ENCODE measurements around the gene JPH2.
"Not testable (repeated sequence)": the region's sequence is repeated elsewhere in the genome, so short reads cannot be mapped to it uniquely, and the experiment has no call there.

Gene JPH2

DNA sequence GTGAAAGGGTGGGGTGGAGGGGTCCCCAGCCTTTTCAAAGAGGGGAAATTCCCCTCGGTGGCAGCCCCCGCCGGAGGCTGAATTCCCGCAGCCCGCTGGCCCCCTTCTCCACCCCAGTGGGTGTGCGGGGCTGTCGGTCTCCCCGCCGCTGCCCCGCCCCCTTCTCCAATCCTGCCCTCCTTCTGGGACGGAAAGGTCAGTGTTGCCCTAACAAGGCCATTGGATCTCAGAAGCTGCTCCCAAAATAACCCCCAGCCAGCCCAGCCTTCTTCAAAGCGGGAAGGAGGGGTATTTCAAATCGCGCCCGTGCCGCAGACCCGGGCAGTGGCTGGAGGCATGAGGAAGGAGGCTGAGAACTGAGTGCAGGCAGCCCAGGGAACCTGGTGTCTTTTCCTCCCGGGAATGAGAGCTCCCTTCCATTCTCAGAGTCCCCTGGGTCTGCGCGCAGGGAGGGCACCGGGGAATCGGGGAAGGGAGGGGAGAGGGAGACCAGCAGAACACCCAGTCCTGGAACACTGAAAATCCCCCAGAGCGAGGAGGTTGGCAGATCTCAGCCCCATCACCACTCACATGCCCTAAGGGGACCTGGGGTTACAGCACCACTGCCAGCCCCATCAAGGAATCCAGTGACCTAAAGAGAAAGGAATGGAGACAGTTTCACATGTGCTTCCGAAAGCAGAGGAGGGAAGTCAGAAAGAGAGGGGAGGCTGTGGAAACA is at the start of gene JPH2:
Gene JPH2, minus strand, starts transcription at position 135 of the 718 bp plus-strand sequence. CDS start 483 bp downstream, outside the sequence.
- Mint-ChIP-seq H3K4me1 (peaks cover 20% of the 10 kb centered on the region), H3K9me3 (no peaks in the 10 kb centered on the region), H3K4me3 (peak within 1 kb of the TSS in 1 of 2 donors; percentile 73), H3K27ac (no peak within 1 kb of the TSS), H3K27me3 (peaks cover 65% of the 10 kb centered on the region)
- no peak for DNase-seq
- peak; percentile 33 for ATAC-seq

DNA sequence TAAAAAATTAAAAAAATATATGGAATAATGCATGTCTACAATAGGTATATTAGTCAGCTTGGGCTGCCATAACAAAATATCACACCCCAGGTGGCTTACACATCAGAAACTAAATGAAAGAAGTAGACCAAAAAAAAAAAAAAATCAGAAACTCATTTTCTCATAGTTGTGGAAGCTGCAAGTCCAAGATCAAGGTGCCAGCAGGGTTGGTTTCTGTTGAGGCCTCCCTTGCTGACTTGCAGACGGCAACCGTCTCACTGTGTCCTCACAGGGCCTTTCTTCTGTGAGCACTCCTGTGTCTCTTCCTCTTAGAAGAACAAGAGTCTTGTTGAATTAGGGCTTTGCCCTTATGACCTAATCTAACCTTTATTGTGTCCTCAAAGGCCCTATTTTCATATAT is 48.7 kb upstream of the JPH2 start:
- H3K4me1 Mint-ChIP-seq: peaks cover 10% of the 10 kb centered on the region
- no peak for ATAC-seq
- no peak overlapping the region for H3K27ac Mint-ChIP-seq
- no peaks in the 10 kb centered on the region for H3K9me3 Mint-ChIP-seq
- H3K4me3 Mint-ChIP-seq: no peak overlapping the region
- no peak for DNase-seq
- H3K27me3 Mint-ChIP-seq: no peaks in the 10 kb centered on the region

DNA sequence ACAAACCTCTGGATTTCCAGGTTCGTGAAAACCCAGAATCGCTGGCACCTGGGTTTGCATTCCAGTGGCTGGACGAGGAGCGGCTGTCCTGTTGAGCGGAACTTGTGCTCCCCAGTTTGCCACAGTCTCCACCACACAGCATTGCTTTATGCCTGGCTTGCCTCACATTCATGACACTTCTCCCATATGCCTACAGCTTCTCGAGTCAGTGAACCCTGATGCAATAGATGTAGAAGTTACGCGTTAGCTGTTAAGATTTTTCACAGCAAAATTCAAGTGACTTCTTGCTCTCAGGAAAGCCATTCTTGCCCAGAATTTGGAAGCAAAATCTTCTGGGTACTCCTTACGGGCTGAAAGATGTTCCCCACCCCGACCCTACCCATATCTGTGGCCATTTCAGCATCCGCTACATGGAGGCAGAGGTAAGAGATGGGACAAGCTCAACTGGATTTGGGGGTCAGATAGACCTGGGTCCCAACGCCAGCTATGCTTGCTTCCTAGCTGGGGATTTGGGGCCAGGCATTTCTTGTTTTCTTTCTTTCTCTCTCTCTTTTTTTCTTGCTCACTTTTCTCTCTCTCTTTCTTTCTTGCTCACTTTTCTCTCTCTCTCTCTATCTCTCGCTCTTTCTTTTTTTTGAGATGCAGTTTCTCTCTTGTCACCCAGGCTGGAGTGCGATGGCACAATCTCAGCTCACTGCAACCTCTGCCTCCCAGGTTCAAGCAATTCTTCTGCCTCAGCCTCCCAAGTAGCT is 47.8 kb upstream of the JPH2 start:
- Mint-ChIP-seq H3K4me3 (no peak overlapping the region), H3K9me3 (no peaks in the 10 kb centered on the region), H3K4me1 (peaks cover 10% of the 10 kb centered on the region), H3K27ac (peak overlapping the region in 1 of 2 donors; percentile 69), H3K27me3 (no peaks in the 10 kb centered on the region)
- no peak for ATAC-seq
- DNase-seq: no peak

DNA sequence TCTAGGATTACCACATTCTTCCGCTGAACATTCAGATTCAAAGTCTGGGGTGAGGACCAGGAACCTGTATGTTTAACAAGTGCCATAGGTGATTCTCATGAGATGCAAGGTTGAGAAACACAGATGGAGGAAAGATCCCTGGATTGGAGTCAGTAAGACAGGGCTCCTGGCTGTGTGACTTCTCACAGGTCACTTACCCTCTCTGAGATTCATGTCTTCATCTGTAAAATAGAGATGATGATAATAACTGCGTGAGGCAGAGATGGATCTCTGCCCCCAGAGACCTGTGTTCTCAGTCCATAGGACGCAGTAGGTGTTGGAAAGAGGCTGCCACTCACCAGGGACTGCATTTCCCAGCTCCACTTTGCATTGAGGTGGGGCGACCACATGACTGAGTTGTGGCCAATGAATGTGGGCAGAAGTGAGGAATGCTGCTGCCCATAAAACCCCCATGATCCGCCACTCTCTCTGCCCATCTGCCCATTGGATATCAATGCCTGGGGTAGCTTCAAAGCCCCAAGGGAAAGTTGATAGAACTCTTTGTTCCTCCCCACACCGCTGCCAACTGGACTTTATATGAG is 46.5 kb upstream of the JPH2 start:
- no peak for DNase-seq
- no peak overlapping the region for H3K27ac Mint-ChIP-seq
- no peaks in the 10 kb centered on the region for H3K9me3 Mint-ChIP-seq
- H3K27me3 Mint-ChIP-seq: no peaks in the 10 kb centered on the region
- ATAC-seq: no peak
- H3K4me1 Mint-ChIP-seq: peaks cover 10% of the 10 kb centered on the region
- no peak overlapping the region for H3K4me3 Mint-ChIP-seq

DNA sequence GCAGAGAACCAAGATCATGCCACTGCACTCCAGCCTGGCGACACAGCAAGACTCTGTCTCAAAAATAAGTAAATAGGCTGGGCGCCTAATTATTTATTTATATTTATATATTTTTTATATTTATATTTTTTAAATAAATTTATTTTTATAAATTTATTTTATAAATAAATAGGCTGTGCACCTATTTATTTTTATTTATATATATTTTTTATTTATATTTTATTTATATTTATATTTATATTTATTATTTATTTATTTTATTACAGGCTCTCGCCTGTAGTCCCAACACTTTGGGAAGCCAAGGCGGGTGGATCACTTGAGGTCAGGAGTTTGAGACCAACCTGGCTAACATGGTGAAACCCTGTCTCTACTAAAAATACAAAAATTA is 45.5 kb upstream of the JPH2 start:
- H3K4me3 Mint-ChIP-seq, H3K27me3 Mint-ChIP-seq, DNase-seq, H3K27ac Mint-ChIP-seq, H3K9me3 Mint-ChIP-seq, ATAC-seq: not testable (repeated sequence)
- peaks cover 10% of the 10 kb centered on the region for H3K4me1 Mint-ChIP-seq

DNA sequence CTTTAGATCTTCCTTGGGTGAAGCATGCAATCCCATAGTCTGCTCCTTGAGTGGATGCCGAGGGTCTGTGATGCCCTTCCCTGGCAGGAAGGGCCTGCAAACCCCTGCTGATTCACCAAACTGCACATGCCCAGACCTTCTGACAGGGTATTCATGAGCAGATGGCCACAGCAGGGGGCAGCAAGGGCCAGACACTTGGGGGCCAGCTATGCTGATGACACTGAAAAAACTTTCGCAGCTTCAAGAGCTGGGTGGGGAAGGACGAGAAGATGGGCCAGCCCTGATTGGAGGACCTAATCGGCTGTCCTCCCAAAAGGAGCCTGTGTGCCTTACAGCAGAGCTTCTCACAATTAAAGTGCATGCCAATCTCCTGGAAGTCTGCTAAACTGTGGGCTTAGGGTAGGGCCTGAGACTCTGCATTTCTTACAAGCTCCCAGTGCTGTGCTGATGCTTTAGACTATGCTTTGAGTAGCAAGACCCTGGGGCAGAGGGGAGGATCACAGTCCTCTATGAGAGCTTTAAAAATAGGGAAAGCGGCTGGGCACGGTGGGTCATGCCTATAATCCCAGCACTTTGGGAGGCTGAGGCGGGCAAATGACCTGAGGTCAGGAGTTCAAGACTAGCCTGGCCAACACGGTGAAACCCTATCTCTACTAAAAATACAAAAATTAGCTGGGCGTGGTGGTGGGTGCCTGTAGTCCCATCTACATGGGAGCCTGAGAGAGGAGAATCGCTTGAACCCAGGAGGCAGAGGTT is 44.9 kb upstream of the JPH2 start:
- Mint-ChIP-seq H3K9me3 (no peaks in the 10 kb centered on the region), H3K27me3 (no peaks in the 10 kb centered on the region), H3K4me3 (no peak overlapping the region), H3K4me1 (peaks cover 10% of the 10 kb centered on the region), H3K27ac (no peak overlapping the region)
- ATAC-seq: no peak
- no peak for DNase-seq

DNA sequence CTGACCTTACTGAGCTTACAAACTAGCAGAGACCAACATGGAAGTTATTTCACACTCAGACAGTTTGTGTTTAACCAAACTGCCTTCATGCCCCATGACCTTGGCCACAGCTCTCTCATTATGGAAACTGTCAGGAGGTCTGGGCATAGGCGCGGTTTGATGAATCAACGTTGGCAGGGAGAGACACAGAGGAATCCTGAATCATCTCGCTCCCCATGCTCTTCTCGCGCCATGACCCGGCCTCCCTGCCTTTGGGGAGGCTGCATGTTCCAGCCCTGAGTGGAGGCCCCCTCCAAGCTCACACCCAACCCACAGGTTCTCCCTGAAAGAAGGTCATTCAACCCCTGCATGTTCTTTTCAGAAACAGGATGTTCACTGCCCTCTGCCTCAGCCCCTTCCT is 44.2 kb upstream of the JPH2 start:
- Mint-ChIP-seq H3K4me3 (no peak overlapping the region), H3K27ac (peak overlapping the region in 1 of 2 donors; percentile 23), H3K27me3 (no peaks in the 10 kb centered on the region), H3K9me3 (no peaks in the 10 kb centered on the region), H3K4me1 (peaks cover 10% of the 10 kb centered on the region)
- no peak for ATAC-seq
- no peak for DNase-seq

DNA sequence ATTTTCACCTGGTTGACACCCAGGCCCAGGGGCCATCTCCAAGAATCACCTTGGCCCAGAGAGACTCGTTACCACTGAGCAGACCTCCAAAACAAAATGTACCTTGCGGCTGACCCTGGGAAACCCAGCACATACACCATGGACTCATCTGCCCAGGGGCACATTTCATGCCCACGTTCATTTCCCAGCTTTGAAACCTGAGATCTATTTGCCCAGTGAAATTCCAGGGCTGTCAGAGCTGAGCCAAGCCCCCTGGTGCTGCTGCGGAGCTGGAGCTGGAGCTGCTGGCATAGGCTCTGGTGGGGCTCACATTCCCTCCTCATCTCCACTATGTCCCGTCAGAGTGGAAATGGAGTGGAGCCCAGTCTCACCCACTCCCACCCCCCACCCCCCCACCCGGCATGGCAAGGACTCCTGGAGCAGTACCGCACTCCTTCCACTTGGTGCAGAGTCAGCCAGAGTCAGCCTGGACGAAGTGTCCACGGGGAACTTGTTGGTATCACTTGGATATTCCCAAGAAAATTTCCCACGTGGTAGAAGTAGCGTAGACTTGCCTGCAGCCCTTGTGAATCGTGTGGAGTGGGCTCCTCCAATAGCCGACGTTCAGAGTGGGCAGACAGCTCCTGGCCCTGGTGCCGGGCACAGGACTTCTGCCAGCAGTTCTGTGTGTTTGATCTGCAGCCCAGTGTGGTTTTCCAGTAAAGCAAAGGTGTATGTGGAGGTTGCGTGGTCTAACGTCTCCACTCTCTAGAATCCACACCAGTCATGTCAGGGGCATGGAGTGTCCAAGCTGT is 41.7 kb upstream of the JPH2 start:
- no peaks in the 10 kb centered on the region for H3K9me3 Mint-ChIP-seq
- no peak overlapping the region for H3K27ac Mint-ChIP-seq
- no peaks in the 10 kb centered on the region for H3K27me3 Mint-ChIP-seq
- DNase-seq (no peak), ATAC-seq (no peak)
- H3K4me1 Mint-ChIP-seq: peaks cover 10% of the 10 kb centered on the region
- no peak overlapping the region for H3K4me3 Mint-ChIP-seq

DNA sequence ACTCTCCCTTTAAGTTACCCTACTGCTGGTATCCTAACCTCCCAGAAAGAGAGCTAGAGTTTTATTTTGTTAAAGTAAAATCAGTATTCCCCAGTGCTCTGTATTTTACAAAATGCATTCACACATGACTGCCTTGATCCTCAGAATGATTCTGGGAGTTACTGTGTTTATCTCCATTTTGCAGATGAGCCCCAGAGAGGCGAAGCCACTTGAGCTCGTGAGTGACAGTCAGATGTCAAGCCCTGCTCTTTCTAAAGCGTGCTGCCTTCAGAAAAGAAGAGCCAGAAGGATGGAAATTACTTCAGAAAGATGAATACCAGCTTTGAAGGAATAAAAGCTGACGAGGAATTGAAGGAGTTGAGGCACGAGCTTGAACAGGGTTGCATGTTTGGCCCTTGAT is 37.6 kb upstream of the JPH2 start:
- H3K9me3 Mint-ChIP-seq: no peaks in the 10 kb centered on the region
- H3K4me3 Mint-ChIP-seq: no peak overlapping the region
- ATAC-seq: no peak
- no peak overlapping the region for H3K27ac Mint-ChIP-seq
- DNase-seq: no peak
- no peaks in the 10 kb centered on the region for H3K27me3 Mint-ChIP-seq
- peaks cover 17% of the 10 kb centered on the region for H3K4me1 Mint-ChIP-seq

DNA sequence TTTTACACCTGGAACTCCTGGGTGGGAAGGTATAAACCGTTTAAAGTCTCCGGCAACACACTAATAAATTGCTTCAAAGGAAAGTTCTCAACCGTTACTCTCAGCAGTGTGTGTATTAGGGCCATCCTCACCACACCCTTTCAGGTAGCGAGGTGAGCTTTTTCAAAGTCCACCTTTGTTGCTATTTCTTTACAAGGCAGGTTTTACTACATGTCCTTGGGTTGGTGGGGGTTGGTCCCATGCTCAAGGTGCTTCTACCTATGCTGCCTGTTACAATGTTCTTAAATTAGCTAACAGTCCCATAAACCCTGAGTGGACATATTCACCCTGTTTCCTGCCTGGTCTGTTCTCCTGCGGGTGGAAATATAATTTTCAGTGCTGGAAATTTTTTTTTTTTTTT is 36.7 kb upstream of the JPH2 start:
- DNase-seq (no peak), ATAC-seq (no peak)
- Mint-ChIP-seq H3K27me3 (no peaks in the 10 kb centered on the region), H3K4me1 (peaks cover 26% of the 10 kb centered on the region), H3K4me3 (no peak overlapping the region), H3K9me3 (no peaks in the 10 kb centered on the region), H3K27ac (no peak overlapping the region)

DNA sequence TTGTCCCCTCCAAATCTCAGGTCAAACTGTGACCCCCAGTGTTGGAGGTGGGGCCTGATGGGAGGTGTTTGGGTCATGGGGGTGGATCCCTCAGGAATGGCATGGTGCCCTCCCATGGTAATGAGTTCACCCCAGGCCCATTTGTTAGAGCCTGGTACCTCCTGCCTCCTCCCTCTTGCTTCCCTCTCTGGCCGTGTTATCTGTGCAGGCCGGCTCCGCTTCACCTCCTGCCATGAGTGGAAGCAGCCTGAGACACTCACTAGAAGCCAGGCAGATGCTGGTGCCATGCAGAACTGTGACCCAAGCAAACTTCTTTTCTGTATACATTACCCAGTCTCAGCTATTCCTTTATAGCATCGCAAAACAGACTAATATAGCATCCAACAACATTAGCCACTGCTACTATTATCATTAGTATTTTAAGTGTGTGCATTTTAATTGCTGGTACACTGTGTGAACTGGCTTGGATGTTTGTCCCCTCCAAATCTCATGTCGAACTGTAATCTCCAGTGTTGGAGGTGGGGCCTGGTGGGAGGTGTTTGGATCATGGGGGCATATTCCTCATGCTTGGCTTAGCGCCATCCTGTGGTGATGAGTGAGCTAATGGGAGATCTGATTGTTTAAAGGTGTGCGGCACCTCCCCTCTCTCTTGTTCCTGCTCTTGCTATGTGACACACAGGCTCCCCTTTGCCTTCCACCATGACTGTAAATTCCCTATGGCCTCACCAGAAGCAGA is 35.8 kb upstream of the JPH2 start:
- Mint-ChIP-seq H3K27me3 (no peaks in the 10 kb centered on the region), H3K4me1 (peaks cover 34% of the 10 kb centered on the region), H3K27ac (peak overlapping the region in 1 of 2 donors; percentile 63), H3K4me3 (no peak overlapping the region), H3K9me3 (no peaks in the 10 kb centered on the region)
- no peak for DNase-seq
- ATAC-seq: no peak

DNA sequence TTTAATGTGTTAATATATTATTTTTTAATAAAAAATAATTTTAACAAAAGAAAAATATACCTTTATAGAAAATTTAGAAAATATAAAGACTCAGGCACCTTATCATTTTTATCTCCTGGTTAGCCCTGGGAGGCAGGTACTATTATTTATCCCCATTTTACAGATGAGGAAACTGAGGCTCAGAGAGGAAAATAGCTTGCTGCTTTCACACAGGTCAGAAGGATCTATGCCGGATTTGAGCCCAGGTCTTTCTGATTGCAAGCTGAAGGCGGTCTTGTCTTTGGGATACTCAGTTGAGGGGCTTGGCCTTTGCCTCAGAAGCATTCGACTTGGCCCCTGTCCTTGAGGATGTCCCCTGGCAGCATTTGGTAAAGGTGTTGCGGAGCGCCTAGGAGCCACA is 35.0 kb upstream of the JPH2 start:
- H3K4me3 Mint-ChIP-seq: no peak overlapping the region
- ATAC-seq (no peak), DNase-seq (no peak)
- H3K9me3 Mint-ChIP-seq: no peaks in the 10 kb centered on the region
- H3K4me1 Mint-ChIP-seq: peaks cover 42% of the 10 kb centered on the region
- H3K27me3 Mint-ChIP-seq: no peaks in the 10 kb centered on the region
- no peak overlapping the region for H3K27ac Mint-ChIP-seq

DNA sequence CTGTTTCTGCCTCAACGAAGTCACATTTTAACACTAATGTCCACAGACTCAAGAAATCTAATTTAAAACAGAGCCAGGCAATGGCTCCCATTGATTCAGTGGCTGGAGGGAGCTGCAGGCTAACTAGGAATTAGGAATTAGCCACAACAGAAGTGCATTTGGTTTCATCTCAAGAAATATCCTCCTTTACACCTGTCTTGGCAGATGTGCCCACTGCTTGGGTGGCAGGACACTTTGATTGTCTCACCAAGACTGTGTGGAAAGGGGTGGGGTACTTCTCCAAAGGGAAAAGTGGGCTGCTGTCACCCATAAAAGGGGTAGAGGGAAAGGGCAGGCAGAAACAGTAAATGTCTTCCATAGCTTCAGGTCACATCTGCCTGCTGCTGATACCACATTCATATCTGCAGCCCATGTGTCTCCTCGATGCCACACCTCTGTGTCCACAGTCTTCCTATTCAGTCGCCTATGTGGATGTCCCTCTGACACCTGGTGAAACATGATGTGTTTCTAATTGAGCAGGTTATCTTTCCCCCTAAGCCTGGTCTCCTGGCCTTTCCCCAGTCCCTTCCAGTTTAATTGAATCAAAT is 34.5 kb upstream of the JPH2 start:
- Mint-ChIP-seq H3K4me3 (no peak overlapping the region), H3K4me1 (peaks cover 46% of the 10 kb centered on the region), H3K9me3 (no peaks in the 10 kb centered on the region), H3K27ac (peak overlapping the region in 1 of 2 donors; percentile 4), H3K27me3 (no peaks in the 10 kb centered on the region)
- ATAC-seq (no peak), DNase-seq (no peak)

DNA sequence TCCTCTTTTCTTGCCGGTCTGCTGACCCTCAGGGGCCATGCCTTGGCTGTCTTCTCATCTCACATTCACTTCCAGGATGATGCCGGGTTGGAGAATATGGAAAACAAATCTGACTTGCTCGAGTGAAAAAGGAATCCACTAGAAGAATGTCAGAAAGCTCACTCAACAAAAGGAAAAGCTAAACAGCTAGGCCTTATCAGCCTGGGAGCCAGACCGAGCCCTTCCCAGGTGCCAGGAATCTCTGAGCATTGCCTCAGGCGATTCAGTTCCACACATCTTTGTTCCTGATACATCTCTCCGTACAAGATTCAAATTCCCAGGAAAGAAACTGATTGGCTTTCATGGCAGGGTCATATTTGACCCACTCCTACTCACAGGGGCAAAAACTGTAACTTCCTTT is 32.8 kb upstream of the JPH2 start:
- ATAC-seq (no peak), DNase-seq (no peak)
- Mint-ChIP-seq H3K4me1 (peaks cover 54% of the 10 kb centered on the region), H3K27me3 (no peaks in the 10 kb centered on the region), H3K9me3 (no peaks in the 10 kb centered on the region), H3K27ac (peak overlapping the region; percentile 40 to 90), H3K4me3 (peak overlapping the region; percentile 62 to 85)
